Endothelial cell of umbilical vein (primary cell): Measurements from ENCODE around the gene SPAG8. TPM values are rescaled to one million over a fixed set of nuclear protein-coding genes. Genes with fewer than 3 reads are reported as not detected.

Source experiments
- BruUV-seq: library from RNA; stranded (reverse); fragments of 400-500 nt; replicated peaks from 2 replicates; lab custom pipeline; 2021; lab: Mats Ljungman, UMichigan
- CTCF ChIA-PET: fragments of 300-600, 350-600 bp; sonication (Branson Sonifier 250); formaldehyde crosslinking; loops from one replicate; lab custom pipeline; 2021; ENCODE audit warnings: antibody characterized with exemption, inconsistent platforms; lab: Charles Lee
- POLR2A ChIA-PET: fragments of 300-600, 350-600 bp; sonication (Branson Sonifier 250); formaldehyde crosslinking; loops from one replicate; lab custom pipeline; 2021; ENCODE audit warnings: antibody characterized with exemption, inconsistent platforms; lab: Charles Lee
- DNase-seq: peaks from one replicate; pipeline ENCODE4 v3.0.0-alpha.2; 2011; ENCODE audit warnings: low read depth, low spot score
- FAIRE-seq: peaks from 2 replicates; lab custom pipeline; 2011; peaks lifted over from hg19 to GRCh38; lab: Jason Lieb, UNC
- H2AFZ ChIP-seq: 2 replicates; pipeline ENCODE4 v1.6.0; 2012; ENCODE audit warnings: low read depth, low read length, control low read depth, inconsistent platforms
- H3K27ac ChIP-seq: 2 replicates; pipeline ENCODE4 v1.5.1; 2011; ENCODE audit warnings: low read depth, mild to moderate bottlenecking, control low read depth, low read length, moderate library complexity; ENCODE audit not compliant: insufficient read depth
- H3K27me3 ChIP-seq, 2 experiments: 2 replicates each; pipeline versions ENCODE4 v1.6.0 to v1.6.1; 2011; ENCODE audit warnings: low read length in 2 of 2, mixed read lengths in 1 of 2; ENCODE audit not compliant: control insufficient read depth in 2 of 2, insufficient read depth in 2 of 2
- H3K36me3 ChIP-seq, 2 experiments: 2 replicates in 1 of 2; 3 replicates in 1 of 2; pipeline ENCODE4 v1.5.1; 2011; ENCODE audit warnings: low read length in 2 of 2, mild to moderate bottlenecking in 1 of 2, moderate library complexity in 1 of 2; ENCODE audit not compliant: control insufficient read depth in 2 of 2, insufficient read depth in 2 of 2; ENCODE audit errors: extremely low read depth in 1 of 2
- H3K4me1 ChIP-seq: 3 replicates; pipeline ENCODE4 v1.5.1; 2011; ENCODE audit warnings: mild to moderate bottlenecking, low read length; ENCODE audit not compliant: control insufficient read depth, insufficient read depth; ENCODE audit errors: extremely low read depth
- H3K4me2 ChIP-seq: 2 replicates; pipeline ENCODE4 v1.6.1; 2011; ENCODE audit warnings: low read length, control low read depth, mixed read lengths; ENCODE audit not compliant: insufficient read depth
- H3K4me3 ChIP-seq, 3 experiments: fragments of 200-600 bp in 1 of 3; sonication (generic), shearing (Covaris generic) in 1 of 3; replicated peaks in 1 of 3; 2 replicates each; pipeline ENCODE4 v1.5.1; 2011 to 2016; ENCODE audit warnings: control low read depth in 3 of 3, low read length in 3 of 3, mild to moderate bottlenecking in 2 of 3, inconsistent platforms in 1 of 3, low read depth in 1 of 3, moderate library complexity in 1 of 3; ENCODE audit not compliant: insufficient read depth in 1 of 3
- H3K79me2 ChIP-seq: 2 replicates; pipeline ENCODE4 v1.6.0; 2012; ENCODE audit warnings: low read length, inconsistent platforms; ENCODE audit not compliant: control insufficient read depth, insufficient read depth
- H3K9ac ChIP-seq: replicated peaks from 2 replicates; pipeline ENCODE3; 2011; ENCODE audit warnings: low read length, control low read depth; ENCODE audit not compliant: insufficient read depth; ENCODE audit errors: extremely low read depth
- H3K9me1 ChIP-seq: replicated peaks from 3 replicates; pipeline ENCODE4 v1.6.0; 2011; ENCODE audit warnings: mild to moderate bottlenecking, low read length; ENCODE audit not compliant: control insufficient read depth, insufficient read depth; ENCODE audit errors: extremely low read depth
- H3K9me3 ChIP-seq: replicated peaks from 2 replicates; pipeline ENCODE4 v1.5.1; 2012; ENCODE audit warnings: low read length, inconsistent platforms; ENCODE audit not compliant: control insufficient read depth, insufficient read depth
- H4K20me1 ChIP-seq: replicated peaks from 2 replicates; pipeline ENCODE3; 2011; ENCODE audit warnings: mild to moderate bottlenecking, low read length; ENCODE audit not compliant: control insufficient read depth, insufficient read depth; ENCODE audit errors: extremely low read depth
- CTCF ChIP-seq, 2 donors: IDR thresholded peaks; 1 replicate in 1 of 2; 2 replicates in 1 of 2; pipeline ENCODE4 v1.5.1; 2011; ENCODE audit warnings: low read length in 2 of 2, mild to moderate bottlenecking in 2 of 2, moderate library complexity in 2 of 2, control low read depth in 1 of 2, inconsistent platforms in 1 of 2, low read depth in 1 of 2; ENCODE audit not compliant: insufficient read depth in 1 of 2; ENCODE audit errors: extremely low read depth in 1 of 2
- EZH2 ChIP-seq: IDR thresholded peaks from 2 replicates; pipeline ENCODE4 v1.6.1; 2012; ENCODE audit warnings: borderline replicate concordance, low read depth, mild to moderate bottlenecking, moderate library complexity, low read length, inconsistent platforms; ENCODE audit not compliant: severe bottlenecking
- FOS ChIP-seq: IDR thresholded peaks from 2 replicates; pipeline ENCODE4 v1.6.1; 2011; ENCODE audit warnings: mild to moderate bottlenecking, low read length, moderate library complexity, borderline replicate concordance; ENCODE audit not compliant: insufficient read depth
- GATA2 ChIP-seq: IDR thresholded peaks from 2 replicates; pipeline ENCODE4 v1.7.0; 2011; ENCODE audit warnings: low read depth, mild to moderate bottlenecking, moderate library complexity, mixed read lengths, low read length; ENCODE audit not compliant: insufficient read length, insufficient read depth
- JUN ChIP-seq: IDR thresholded peaks from 2 replicates; pipeline ENCODE4 v1.6.1; 2011; ENCODE audit warnings: borderline replicate concordance, low read depth; ENCODE audit not compliant: insufficient read length, insufficient read depth
- MAX ChIP-seq: IDR thresholded peaks from 2 replicates; pipeline ENCODE4 v1.6.1; 2011; ENCODE audit not compliant: insufficient read depth, insufficient read length
- MYC ChIP-seq: IDR thresholded peaks from one replicate; pipeline ENCODE4 v1.6.1; 2011; ENCODE audit warnings: mild to moderate bottlenecking, low read depth, low read length
- POLR2A ChIP-seq: IDR thresholded peaks from 2 replicates; pipeline ENCODE4 v1.6.1; 2012; ENCODE audit warnings: low read depth, mild to moderate bottlenecking, control low read depth, low read length
- POLR2AphosphoS5 ChIP-seq: IDR thresholded peaks from 2 replicates; pipeline ENCODE4 v1.6.1; 2012; ENCODE audit warnings: low read depth, mild to moderate bottlenecking, control low read depth, low read length, moderate library complexity; ENCODE audit not compliant: insufficient read depth
- dilution Hi-C: fragments of 300-500 bp; cut with MboI; formaldehyde crosslinking; loops from one replicate; pipeline ENCODE4 v1.15.0; 2019; ENCODE audit warnings: low sequenced_read_pairs; ENCODE audit not compliant: extremely low pct_ligation_motif_present
- intact Hi-C: fragments of 100-400 bp; cut with micrococcal nuclease; formaldehyde crosslinking; loops from one replicate; pipeline ENCODE4 v1.10.0; 2022
- polyA plus RNA-seq, 4 experiments: library from polyadenylated mRNA; depleted of rRNA in 3 of 4; stranded (reverse) in 3 of 4; unstranded in 1 of 4; fragments of >200 nt; gene quantifications; 2 replicates each; pipeline versions ENCODE4 v1.2.1 to v1.2.3, GENCODE V29; 2011 to 2012; ENCODE audit warnings: missing spikeins in 1 of 4
- total RNA-seq: library from RNA; stranded (reverse); gene quantifications from 2 replicates; pipeline ENCODE4 v1.2.3, GENCODE V29; 2021

Gene SPAG8
- total and polyA plus RNA-seq, 2 donors (not counting 3 experiments of a cell fraction or from before 2014, with no cell fraction given) = 0.21 to 0.69 TPM

- Histone ChIP-seq H3K27me3 (peaks cover 0 to 18% of the 10 kb centered on the region in 2 experiments), H4K20me1 (no peaks in the 10 kb centered on the region), H3K9me3 (no peaks in the 10 kb centered on the region), H2AFZ (no peak overlapping the region), H3K79me2 (no peaks in the 10 kb centered on the region), H3K9ac (no peak overlapping the region), H3K4me3 (no peak overlapping the region), H3K9me1 (no peaks in the 10 kb centered on the region), H3K27ac (no peak overlapping the region), H3K36me3 (no peaks in the 10 kb centered on the region), H3K4me2 (no peak overlapping the region), H3K4me1 (peaks cover 16% of the 10 kb centered on the region)
- FAIRE-seq (no peak), DNase-seq (no peak)
- POLR2A ChIA-PET = no interaction called here
- TF ChIP-seq GATA2 (no peak), MYC (no peak), POLR2AphosphoS5 (no peak), POLR2A (no peak)
- intact Hi-C loops = no loop called here
- BruUV-seq = no TSS peak
- dilution Hi-C loops = no loop called here
- CTCF ChIA-PET = interaction anchor here (1.0 to 1.8 kb wide), 2 partner anchors 16 to 39 kb away, joined by 4 to 10 read pairs; no protein-coding TSS in a partner anchor
Observed at GRCh38 chr9:35842795-35843194, 30.7 kb upstream of the SPAG8 start.

- FAIRE-seq = no peak
- ChIA-PET CTCF (interaction anchor here (0.7 to 2.0 kb wide), 4 partner anchors 13 to 40 kb away, joined by 3 to 10 read pairs (median 4); partner anchors contain the start of gene TMEM8B), POLR2A (no interaction called here)
Observed at GRCh38 chr9:35842020-35842745, 30.1 kb upstream of the SPAG8 start.

More at GRCh38 chr9:35842020-35842745, 30.1 kb upstream of the SPAG8 start:
- Histone ChIP-seq H3K9me3 (no peaks in the 10 kb centered on the region), H3K4me2 (no peak overlapping the region), H2AFZ (no peak overlapping the region), H4K20me1 (no peaks in the 10 kb centered on the region), H3K27me3 (peaks cover 0 to 18% of the 10 kb centered on the region in 2 experiments), H3K4me1 (peaks cover 16% of the 10 kb centered on the region), H3K4me3 (no peak overlapping the region), H3K9me1 (no peaks in the 10 kb centered on the region), H3K9ac (no peak overlapping the region), H3K79me2 (no peaks in the 10 kb centered on the region), H3K36me3 (no peaks in the 10 kb centered on the region), H3K27ac (no peak overlapping the region)
- DNase-seq = no peak
- dilution Hi-C loops (no loop called here), intact Hi-C loops (no loop called here)
- no TSS peak for BruUV-seq
- no peak for TF ChIP-seq POLR2A
- no peak for TF ChIP-seq POLR2AphosphoS5
- no peak for TF ChIP-seq MAX
- TF ChIP-seq FOS = no peak
- TF ChIP-seq CTCF (IDR thresholded peaks at IDR 0.05; ENCODE audit: extremely low read depth in 1 of 2, insufficient read depth in 1 of 2, low read depth in 1 of 2, low read length in 2 of 2) = no peak
- TF ChIP-seq JUN = no peak
- no peak for TF ChIP-seq EZH2
- TF ChIP-seq MYC = no peak
- no peak for TF ChIP-seq GATA2
